Activated T-cell treated with anti-CD3 and anti-CD28 coated beads for 24 hours (primary cell): ENCODE measurements around the gene RTF1.

ENCODE experiments used
- DNase-seq: peaks from one replicate; pipeline ENCODE4 v3.0.0-alpha.2; 2020; ENCODE audit warnings: low read depth

Gene RTF1

DNA sequence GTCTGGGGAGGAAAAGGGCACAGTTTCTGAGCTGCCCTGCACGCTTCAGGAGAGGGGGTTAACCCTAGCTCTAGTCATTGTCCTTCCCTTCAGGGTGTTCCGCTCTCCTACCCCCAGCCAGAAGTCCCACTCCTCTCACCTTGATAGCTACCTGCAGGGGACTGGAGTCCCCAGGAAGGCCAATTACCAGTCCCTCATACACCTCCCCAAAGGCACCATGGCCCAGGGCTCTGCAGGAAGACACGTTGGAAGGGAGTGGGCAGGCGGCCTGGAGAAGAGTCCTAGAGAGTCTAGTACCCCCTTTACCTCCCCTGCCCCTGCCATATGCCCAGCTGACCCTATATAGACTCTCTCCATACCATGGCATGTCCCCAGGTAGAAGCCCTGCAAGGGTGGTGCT, 88.9 kb downstream of the RTF1 start:
- no peak for DNase-seq

DNA sequence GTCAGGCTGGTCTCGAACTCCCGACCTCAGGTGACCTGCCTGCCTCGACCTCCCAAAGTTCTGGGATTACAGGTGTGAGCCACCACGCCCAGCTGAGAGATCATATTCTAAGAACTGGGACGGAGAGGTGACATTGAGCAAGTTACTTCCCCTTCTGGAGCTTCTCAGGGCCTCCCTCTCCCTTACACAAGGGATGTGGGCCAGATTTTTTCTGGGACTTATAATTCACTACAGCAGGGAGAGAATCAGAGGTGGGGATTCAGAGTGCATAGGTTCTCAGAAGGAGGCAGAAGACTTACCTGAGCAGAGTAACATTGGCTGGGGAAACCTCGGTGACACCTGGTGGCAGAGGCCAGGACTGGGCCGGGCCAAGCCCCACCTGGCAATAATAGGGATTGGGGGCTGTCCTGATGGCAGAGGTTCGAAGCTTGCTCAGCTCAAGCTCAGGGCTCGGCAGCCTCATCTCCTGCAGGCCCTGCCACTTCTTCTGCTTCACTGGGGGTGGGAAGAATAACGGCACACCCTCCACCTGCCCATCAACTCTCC, 90.0 kb downstream of the RTF1 start:
- no peak for DNase-seq

DNA sequence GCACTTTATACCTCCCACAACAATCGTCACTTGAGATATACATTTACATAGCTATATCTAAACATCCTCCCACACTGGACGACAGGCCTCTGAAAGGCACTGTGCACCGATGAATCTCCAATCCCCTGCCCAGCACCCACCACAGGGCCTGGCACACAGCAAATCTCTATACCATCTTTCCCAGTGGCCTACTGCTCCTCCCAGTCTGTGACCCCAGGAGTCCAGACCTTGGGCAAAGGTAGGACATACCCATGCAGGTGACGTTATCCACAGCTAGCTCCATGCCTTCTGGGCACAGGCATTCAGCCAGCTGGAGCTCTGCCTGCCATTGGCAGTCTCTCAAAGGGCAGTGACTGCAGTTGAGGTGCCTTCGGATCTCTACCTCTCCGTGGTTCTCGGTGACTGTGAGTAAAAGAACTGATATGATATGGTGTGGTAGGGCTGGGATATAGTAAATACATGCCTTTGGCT, 91.0 kb downstream of the RTF1 start:
- no peak for DNase-seq

DNA sequence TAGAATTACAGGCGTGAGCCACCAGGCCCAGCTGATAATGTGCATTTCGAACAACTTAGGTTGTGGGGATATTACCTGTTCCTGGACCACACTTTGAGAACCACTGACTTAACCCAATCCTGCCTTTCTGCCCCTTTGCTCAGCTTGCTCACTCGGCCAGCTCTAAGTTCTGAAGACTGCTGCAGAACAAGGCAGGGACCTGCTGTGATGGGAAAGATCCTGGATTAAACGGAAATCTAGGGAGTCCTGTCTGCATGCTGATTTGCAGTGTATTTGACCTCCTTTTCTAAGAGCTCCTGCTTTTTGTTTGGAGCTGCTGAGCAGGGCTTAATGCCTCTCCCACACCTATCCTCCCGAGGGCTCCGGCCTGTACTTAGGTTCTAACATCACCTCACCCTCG, 93.8 kb downstream of the RTF1 start:
- DNase-seq = no peak

DNA sequence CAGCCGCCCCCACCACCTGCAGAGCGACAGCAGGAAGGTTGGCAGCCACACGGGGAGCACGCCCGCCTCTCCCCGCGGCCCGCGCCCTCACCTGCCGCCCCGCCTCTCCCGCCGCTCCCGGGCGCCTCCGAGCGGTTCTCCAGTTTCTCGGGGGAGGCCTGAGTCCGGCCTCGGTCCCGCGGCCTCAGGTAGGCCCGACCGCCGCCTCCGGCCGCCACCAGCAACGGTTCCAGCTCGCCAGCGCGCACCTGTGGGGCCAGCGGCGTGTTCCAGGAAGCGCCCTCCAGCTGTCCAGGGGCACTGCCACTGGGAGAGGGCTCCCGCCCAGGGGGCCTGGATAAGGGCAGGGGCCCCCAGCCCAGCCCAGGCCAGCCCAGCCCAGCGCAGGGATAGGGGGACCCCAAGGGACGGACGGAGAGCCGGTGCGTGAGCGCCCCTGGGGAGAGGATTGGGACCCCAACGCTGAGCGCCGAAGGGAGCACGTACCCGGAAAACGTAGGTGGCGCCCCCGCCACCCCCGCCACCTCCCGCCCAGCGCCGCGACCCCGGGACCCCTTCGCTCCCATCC, 94.5 kb downstream of the RTF1 start:
- no peak for DNase-seq

DNA sequence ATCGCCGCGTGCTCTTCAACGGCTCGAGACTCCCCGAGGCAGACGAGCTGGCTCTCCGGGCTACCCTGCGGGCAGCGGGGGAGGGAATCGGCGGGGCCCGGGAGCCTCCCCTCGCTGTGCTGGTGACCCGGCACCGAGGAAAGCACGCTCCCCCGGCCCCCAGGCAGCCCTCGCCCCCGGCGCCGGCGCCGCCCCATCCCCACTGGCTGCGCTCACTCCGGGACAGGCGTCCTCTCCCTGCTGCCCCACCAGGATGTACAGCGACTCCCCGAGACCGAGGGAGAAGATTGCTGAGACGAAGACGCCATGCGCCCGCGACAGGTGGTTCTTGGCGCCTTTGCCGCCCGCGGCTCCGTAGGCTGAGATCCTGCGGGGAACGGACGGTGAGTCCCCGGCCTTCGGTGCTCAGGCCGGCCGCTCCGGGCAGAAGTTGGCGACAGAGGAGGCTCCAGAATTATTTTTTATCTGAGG, 95.0 kb downstream of the RTF1 start:
- DNase-seq = no peak

DNA sequence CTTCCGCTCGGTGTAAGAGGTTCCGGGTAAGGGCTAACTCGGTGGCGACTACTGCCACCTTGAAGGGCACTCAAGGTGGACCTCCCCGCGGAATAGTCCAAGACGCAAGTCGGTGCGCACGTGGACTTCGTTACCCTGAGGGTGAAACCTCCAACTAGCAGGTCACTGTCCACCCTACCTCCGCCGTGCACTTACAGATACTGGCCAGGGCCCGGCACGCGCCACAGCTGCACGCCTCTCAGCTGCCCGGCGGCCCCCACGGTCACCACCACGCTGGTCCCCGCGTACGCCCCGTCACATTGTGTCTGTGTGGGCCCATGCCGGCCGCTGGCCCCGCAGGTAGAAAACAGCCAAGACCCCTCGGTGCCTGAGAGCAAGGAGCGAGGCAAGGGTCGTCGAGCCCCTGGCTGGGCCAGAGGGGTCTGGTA, 95.6 kb downstream of the RTF1 start:
- DNase-seq = no peak

DNA sequence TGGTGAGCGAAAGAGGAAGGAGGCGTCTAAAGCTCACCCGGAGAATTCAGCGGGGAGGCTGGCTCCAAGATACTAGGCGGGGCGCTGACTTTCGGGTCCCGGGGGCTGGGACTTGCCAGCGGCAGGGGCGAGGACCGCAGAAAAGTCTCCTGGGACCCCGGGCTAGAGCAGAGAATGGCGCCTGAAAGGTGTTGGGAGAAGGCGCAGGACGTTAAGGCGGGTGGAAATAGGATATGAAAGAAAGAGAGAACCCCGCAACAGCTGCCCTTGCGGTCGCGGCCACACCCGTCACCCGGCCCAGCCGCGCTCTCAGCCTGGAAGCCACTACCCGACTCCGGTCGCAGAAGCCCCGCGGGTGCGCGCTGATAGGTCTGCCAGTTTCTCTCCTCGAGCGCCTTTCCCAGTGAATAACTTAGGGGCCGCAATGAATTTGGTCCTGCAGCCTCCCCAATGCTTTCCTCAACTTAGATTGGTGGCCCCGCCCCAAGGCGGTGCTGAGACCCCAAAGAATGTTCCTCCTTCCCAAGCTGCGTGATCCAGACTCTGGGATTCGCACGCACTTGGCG, 96.1 kb downstream of the RTF1 start:
- no peak for DNase-seq

DNA sequence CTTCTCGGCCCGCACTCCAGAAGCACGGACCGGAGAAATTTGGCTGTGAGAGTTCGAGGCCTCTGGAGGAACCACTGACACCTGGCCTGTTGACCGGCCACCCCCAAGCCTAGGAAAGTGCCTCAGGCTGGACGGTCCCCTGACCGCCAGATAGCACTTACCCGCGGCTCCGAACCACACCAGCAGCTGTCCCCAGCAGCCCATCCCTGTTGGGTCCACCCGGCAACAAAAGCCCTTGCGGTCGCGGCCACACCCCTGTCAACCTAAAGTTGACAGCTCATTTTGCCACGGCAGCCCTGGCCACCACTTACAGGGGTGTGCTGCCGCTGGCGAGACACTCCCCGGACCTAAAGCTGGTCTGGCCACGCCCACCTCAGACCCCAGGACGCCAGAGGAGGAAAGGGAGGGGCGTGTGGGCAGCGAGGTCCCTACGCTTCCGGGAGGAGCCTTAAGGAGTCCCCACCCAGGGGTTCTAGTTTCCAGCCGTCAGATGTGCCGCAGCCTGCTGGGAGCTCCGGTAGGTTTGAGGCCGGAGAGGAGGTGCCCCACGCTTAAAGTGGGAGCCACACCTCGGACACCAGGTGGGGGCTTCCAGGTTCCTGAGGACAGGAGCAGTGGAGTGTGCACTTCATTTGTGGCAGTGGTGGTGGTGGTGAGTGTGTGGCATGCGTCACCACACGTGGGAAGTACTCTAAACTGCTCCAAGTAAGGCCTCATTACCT, 96.8 kb downstream of the RTF1 start, which contains the start of gene LTK:
TSS of gene LTK (minus strand) at position 322 of the 722 bp plus-strand sequence. CDS start at position 204, 118 bp downstream.
- no peak for DNase-seq

DNA sequence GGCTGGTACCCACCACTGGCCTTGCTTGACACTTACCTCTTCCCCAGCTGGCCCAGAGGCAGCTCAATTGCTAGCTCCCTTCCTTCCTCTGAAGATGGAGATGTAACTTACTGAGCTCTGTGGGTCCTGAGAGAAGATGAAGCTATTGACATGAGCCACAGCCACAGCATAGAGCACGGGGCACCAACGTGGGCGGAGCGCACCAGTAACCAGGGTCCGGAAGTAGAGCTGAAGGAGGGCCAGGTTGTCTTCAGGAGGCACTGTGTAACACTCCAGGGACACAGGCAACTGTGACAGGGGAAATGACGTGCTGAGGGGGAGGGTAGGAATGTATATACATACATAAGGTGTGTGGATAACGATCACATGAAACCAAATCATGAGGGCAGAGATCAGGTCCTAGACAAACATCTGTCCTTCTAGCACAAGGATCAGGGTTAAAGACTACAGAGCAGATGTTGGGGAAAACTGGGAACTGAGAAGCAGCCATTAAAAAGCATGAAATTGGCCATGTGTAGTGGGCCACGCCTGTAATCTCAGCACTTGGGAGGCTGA, 101.1 kb downstream of the RTF1 start:
- DNase-seq = no peak

DNA sequence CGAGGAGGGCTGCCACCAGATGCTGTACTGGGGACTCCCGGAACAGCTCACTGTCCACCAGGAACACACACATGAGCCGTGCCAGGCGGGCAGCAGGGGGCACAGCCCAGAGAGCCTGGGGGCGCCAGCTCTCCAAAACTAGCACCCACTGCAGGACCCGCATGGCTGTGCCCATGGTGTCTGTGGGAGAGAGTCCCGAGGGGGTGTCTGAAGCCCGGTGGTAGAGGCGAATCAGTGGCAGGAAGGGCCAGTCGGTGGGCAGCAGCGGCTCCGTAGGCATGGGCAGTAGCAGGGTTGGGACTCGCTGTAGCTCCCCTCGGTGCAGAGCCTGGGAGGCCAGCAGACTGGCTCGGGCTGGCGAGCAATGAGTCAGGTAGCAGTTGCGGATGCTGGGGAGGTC, 103.7 kb downstream of the RTF1 start:
- no peak for DNase-seq

DNA sequence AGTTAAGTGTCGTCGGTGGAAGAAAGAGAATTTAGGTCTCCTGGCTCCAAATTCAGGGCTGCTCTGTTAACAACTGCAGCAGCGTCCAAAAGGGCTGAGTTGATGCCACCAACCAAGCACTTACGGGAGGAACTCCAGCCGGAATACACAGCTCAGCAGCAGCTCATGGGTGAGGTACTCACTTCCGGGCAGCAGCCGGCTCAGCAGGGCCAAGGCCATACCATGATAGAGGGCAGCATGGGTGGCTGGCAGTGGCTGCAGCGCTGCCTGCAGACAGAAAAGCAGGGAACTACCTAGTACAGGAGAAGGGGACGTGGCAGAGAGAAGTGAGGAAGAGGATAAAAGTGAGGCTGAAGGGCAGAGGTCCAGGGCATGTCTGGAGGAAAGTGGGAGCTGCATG, 104.7 kb downstream of the RTF1 start:
- no peak for DNase-seq

DNA sequence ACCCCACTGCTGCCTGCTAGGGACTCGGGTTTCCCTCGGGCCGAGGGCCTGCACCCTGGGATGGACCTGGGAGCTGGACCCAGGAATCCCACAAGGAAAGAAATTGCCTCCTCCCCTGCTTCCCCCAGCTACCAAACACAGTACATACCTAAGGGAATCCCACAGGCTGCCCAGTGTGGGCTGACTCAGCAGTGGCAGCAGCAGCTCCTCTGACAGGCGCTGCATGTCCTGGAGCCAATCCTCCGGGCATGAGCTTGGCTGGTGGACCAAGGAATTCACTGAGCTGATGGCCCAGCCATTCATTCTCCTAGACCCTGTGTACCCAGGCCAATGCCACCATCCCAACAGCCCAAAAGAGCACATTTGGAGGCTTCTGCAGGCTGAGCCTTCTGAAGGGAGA, 106.2 kb downstream of the RTF1 start:
- no peak for DNase-seq

DNA sequence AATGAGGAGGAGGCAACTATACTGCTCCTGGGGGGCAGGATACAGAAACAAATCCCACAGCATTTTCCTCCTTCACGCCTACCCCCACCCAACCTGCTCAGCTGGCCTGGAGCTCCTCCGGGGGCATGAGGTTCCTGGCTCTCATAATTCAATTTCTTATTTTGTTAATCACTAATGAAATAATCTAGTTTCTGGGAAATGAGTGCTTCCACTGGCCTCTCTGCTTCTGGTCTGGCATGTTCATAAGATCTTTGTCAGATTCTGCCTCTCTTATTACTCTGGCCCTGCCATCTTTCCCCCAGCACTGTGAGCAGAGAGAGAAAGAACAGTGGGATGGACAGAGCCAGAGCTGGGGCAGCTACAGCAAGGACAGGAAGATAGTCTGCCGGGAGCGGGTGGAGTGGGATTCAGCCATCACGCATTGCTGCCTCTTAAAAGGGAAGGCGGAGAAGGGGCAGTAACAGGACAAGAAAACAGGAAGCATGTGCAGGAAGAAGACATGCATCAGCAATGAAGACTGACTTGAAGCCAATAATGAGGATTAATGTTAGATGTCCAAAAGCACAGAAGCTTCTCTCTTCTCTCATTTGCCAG, 113.6 kb downstream of the RTF1 start:
- DNase-seq = no peak
